ENCODE measurements around the gene BMP6.

Gene BMP6

DNA sequence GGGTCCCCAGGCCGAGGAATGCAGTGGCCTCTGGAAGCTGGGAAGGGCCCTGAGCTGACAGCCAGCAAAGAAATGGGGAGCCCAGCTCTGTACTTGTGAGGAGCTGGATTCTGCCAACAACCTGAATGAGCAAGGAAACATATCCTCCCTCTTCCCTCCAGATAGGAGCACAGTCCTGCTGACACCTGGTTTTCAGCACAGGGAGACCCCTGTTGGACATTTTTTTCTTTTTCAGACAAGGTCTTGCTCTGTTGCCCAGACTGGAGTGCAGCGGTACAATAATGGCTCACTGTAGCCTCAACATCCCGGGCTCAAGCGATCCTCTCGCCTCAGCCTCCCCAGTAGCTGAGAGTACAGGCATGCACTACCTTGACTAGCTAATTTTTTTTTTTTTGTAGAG lies 21.5 kb downstream of the BMP6 start:
- no peak for DNase-seq (ENCODE audit: low spot score)

DNA sequence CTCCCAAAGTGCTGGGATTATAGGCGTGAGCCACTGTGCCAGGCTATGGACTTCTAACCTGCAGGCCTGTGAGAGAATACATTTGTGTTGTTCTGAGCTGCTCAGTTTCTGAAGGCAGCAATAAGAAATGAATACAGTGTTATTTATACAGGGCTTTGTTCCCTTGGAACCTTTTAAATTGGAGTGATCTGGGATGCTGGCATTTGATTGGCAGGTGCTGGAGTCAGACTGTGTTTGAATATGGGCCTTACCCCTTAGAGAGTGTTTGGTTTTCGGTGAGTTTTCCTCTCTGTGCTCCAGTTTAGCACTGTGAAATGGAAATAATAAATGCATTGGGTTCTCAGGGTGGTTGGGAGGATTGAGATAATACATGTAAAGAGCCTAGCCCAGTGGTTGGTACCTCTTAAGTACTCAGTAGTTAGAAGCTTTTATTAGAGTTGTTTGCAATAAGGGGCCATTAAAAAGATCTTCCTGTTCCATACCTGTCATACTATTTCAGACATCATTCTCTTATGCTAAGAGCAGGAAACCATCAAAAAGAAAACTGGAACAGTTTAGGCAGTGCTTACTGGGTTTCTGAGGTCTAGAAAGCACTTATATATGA lies 22.1 kb downstream of the BMP6 start:
- DNase-seq (ENCODE audit: low spot score) = no peak

- DNase-seq (ENCODE audit: low spot score) = no peak
Observed at GRCh38 chr6:7749478-7749877, 23.6 kb downstream of the BMP6 start.

- DNase-seq (ENCODE audit: low spot score) = no peak
Observed at GRCh38 chr6:7750197-7750596, 24.3 kb downstream of the BMP6 start.

DNA sequence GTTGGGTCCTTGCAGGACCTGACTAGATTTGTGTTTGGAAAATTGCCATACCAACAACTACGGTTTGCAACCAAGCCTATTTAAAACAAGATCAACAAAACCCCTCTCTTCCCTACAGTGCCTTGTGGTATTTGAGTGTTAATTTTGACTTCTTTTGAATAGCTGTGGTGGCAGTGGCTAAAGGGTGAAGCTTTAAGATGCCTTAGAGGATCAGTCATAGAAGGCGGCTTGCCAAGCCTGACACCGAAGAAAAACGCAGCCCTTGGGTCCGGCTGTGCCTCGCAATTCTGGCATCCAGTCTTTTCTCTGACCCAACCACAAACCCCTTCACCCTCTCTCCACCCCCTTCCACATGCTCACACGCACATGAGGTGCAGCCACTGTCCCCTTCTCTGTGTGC lies 32.6 kb downstream of the BMP6 start:
- DNase-seq (ENCODE audit: low spot score) = no peak

GRCh38 chr6:7759320-7759719 lies 33.4 kb downstream of the BMP6 start:
- no peak for DNase-seq (ENCODE audit: low spot score)

DNA sequence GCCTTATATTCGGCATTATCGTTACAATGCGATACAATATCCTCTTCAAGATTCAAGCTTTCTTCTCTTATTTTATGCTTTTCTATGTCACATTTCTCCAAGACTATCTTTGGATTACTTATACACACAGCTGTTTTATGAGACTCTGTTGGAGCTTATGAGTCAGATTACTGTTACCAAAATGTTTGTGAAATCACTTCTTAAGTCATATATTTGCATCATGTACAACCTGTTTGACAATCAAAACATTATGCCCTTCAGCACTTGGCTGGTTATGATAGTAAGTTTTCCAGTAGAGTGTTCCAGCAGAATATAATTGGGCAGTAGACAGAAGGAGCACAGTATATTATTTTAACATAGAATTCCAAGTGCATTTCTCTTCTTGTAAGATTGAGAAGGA lies 35.2 kb downstream of the BMP6 start:
- DNase-seq (ENCODE audit: low spot score) = no peak

DNA sequence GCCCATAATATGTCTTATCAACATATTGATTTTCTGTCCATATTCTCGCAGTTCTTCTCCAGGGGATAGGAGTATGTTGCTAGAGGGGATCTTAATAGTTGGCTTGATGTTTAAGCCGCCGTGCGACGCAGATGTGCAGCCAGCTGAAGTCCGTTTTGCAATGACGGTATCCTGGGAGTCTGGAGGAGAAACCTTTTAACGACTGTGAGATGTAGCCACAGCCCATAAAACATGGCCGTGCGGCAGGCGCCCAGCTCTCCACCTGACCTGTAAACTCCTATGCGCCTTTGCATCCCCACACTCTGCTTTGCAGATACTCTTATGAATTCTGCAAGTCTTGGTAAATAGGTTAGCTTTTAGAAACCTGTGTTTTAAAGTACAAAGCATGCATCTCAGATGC lies 36.9 kb downstream of the BMP6 start:
- no peak for DNase-seq (ENCODE audit: low spot score)

DNA sequence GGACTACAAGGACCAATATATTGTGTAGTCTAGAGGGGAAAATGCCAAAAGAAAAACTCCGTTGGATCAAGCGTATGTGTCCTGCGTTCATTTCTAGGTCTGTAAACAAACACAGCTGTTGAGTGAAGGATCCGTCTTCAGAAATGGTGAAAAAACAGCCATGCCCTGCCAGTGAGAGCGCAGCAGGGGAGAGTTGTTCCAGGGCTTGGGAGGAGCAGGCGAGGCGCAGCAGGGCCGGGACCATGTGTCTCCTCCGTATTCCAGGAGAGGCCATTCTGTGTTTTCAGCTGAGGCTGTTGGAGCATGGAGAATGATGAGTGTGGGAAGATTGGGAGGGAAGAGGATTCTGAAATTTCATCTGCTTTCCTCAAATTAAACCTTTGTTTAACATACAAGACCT lies 38.0 kb downstream of the BMP6 start:
- no peak for DNase-seq (ENCODE audit: low spot score)

- DNase-seq (ENCODE audit: low spot score) = no peak
Observed at GRCh38 chr6:7765575-7766325, 39.9 kb downstream of the BMP6 start.

GRCh38 chr6:7769702-7770101 lies 43.8 kb downstream of the BMP6 start:
- no peak for DNase-seq (ENCODE audit: low spot score)

DNA sequence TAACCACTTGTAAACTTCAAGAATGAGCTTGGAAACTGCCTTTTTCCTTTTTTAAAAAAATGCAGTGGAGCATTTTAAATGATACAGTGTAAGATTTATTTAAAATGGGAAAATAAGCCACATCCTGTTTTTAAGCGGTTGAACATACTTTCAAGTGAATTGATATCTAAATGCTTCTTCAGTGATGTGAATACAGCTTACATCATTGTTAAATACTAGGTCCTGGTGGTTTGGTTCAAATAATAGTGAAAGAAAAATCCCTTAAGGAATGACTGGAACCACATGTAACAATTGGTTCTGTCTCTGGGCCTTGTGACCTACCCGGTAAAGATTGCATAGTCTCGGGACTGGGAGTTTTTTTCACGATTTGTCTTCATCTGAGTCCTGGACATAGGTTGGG lies 44.2 kb downstream of the BMP6 start:
- DNase-seq (ENCODE audit: low spot score) = no peak

- no peak for DNase-seq (ENCODE audit: low spot score)
Observed at GRCh38 chr6:7770601-7771000, 44.7 kb downstream of the BMP6 start.

DNA sequence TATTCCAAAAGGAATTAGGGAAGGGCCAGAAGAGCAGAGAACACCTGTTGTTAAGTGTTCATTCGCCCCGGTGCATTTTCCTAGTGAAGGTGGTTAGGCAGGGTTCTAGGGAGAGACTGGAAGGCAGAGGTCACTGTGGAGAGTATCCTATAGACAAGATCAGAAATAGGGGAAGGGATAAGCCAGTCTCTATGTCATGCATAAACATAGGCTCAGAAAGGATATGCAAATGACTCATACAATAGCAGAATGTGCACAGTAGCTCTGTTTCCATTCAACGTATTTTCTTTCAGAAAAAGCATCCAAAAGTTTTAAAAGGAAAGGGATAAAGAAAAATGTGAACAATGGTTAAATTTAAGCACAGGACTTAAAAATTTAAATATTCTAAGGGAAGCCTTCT lies 47.4 kb downstream of the BMP6 start:
- DNase-seq (ENCODE audit: low spot score) = no peak

DNA sequence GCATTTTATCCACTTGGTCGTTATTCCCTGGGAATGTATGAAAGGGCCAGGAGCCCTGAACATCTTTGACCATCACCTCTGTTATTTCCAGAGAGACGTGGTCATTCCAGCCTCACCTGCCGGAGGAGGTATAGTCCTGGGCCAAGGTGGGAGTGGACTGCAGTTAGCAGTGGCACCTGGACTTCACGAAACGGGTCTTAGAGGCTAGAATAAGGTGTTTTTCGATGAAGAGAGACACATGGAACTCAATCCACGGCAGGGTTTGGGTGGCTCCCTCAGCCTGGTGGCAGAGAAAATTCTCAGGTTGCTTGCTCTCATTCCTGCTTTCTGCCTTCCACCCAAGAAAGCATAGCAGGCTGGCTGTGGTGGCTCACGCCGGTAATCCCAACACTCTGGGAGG lies 48.0 kb downstream of the BMP6 start:
- DNase-seq (ENCODE audit: low spot score) = no peak

GRCh38 chr6:7776509-7776908 lies 50.6 kb downstream of the BMP6 start:
- no peak for DNase-seq (ENCODE audit: low spot score)

GRCh38 chr6:7777074-7777473 lies 51.2 kb downstream of the BMP6 start:
- DNase-seq (ENCODE audit: low spot score) = no peak

DNA sequence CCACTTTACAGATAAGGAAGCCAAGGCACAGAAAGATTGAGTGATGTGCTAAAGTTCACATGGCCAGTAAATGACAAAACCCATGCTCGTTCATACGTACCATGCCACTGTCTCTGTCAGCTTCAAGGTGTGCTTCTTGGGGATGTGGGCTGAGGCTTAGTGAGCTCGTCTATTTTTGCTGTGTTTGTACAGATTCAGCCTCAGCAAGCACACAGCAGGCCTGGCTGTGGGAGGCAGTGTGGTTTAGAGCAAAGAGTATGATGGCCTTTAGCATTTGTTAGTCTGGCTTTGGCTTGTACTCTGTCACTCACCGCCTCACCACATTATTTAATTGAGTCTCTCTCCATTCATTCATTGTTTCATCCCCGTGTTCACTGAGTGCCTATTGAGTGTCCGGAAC lies 55.3 kb downstream of the BMP6 start:
- no peak for DNase-seq (ENCODE audit: low spot score)

GRCh38 chr6:7784248-7784647 lies 58.3 kb downstream of the BMP6 start:
- no peak for DNase-seq (ENCODE audit: low spot score)

- DNase-seq (ENCODE audit: low spot score) = no peak
Observed at GRCh38 chr6:7784706-7785105, 58.8 kb downstream of the BMP6 start.

- no peak for DNase-seq (ENCODE audit: low spot score)
Observed at GRCh38 chr6:7785243-7786035, 59.5 kb downstream of the BMP6 start.

GRCh38 chr6:7786214-7786661 lies 60.3 kb downstream of the BMP6 start:
- DNase-seq (ENCODE audit: low spot score) = no peak

- DNase-seq (ENCODE audit: low spot score) = no peak
Observed at GRCh38 chr6:7787137-7787608, 61.3 kb downstream of the BMP6 start.
